SK-N-SH treated with all-trans-retinoic acid at 6 μM for 48 hours (cell line): ENCODE measurements around the gene PUM2.

Experiments
- ATAC-seq: fragments of 200-7000 bp; cut with Tn5 transposase; 3 replicates; pipeline ENCODE4 v1.9.1; 2020; ENCODE audit warnings: mild to moderate bottlenecking, moderate library complexity
- ARNTL ChIP-seq: fragments of 450-650 bp; formaldehyde crosslinking; IDR thresholded peaks from 2 replicates; pipeline ENCODE4 v1.5.0; 2020; ENCODE audit warnings: low read depth, mild to moderate bottlenecking, moderate library complexity, borderline replicate concordance
- BACH2 ChIP-seq: fragments of 250-450 bp; sonication (Bioruptor Pico); IDR thresholded peaks from 2 replicates; pipeline ENCODE4 v1.9.0; 2021; ENCODE audit warnings: mild to moderate bottlenecking, borderline replicate concordance
- CREB5 ChIP-seq: fragments of 250-450 bp; sonication (Bioruptor Pico); IDR thresholded peaks from 2 replicates; pipeline ENCODE4 v1.5.1; 2020; ENCODE audit warnings: low read depth, mild to moderate bottlenecking, moderate library complexity
- CSDC2 ChIP-seq: fragments of 250-450 bp; sonication (Bioruptor Pico); IDR thresholded peaks from 2 replicates; pipeline ENCODE4 v1.5.0; 2020; ENCODE audit warnings: mild to moderate bottlenecking, moderate library complexity
- CSRNP3 ChIP-seq: fragments of 250-450 bp; sonication (Bioruptor Pico); IDR thresholded peaks from 2 replicates; pipeline ENCODE4 v1.5.1; 2021; ENCODE audit warnings: mild to moderate bottlenecking, moderate library complexity
- GLIS3 ChIP-seq: fragments of 250-450 bp; sonication (Bioruptor Pico); IDR thresholded peaks from 2 replicates; pipeline ENCODE4 v1.5.0; 2020; ENCODE audit warnings: mild to moderate bottlenecking, moderate library complexity
- ISL1 ChIP-seq: fragments of 250-450 bp; sonication (Bioruptor Pico); IDR thresholded peaks from 2 replicates; pipeline ENCODE4 v2.1.2; 2022; ENCODE audit warnings: mild to moderate bottlenecking, moderate library complexity
- OSR1 ChIP-seq: fragments of 250-450 bp; sonication (Bioruptor Pico); IDR thresholded peaks from 2 replicates; pipeline ENCODE4 v1.8.0; 2022; ENCODE audit warnings: moderate library complexity, mild to moderate bottlenecking, inconsistent platforms
- PATZ1 ChIP-seq: fragments of 250-450 bp; sonication (Bioruptor Pico); IDR thresholded peaks from 2 replicates; pipeline ENCODE4 v1.8.0; 2020; ENCODE audit warnings: mild to moderate bottlenecking, moderate library complexity, borderline replicate concordance
- PPARA ChIP-seq: fragments of 250-450 bp; sonication (Bioruptor Pico); IDR thresholded peaks from 2 replicates; pipeline ENCODE4 v1.5.0; 2020; ENCODE audit warnings: mild to moderate bottlenecking, borderline replicate concordance
- RARB ChIP-seq: fragments of 250-450 bp; sonication (Bioruptor Pico); IDR thresholded peaks from 2 replicates; pipeline ENCODE4 v1.8.0; 2021; ENCODE audit warnings: mild to moderate bottlenecking, moderate library complexity
- SNAI2 ChIP-seq: fragments of 250-450 bp; sonication (Bioruptor Pico); IDR thresholded peaks from 2 replicates; pipeline ENCODE4 v1.5.0; 2020; ENCODE audit warnings: mild to moderate bottlenecking, moderate library complexity
- ZC3H10 ChIP-seq: fragments of 250-450 bp; sonication (Bioruptor Pico); IDR thresholded peaks from 2 replicates; pipeline ENCODE4 v1.5.1; 2021; ENCODE audit warnings: mild to moderate bottlenecking, moderate library complexity
- ZFP3 ChIP-seq: fragments of 250-450 bp; sonication (Bioruptor Pico); IDR thresholded peaks from 2 replicates; pipeline ENCODE4 v1.5.0; 2020; ENCODE audit warnings: mild to moderate bottlenecking, moderate library complexity
- ZFP30 ChIP-seq: fragments of 450-650 bp; formaldehyde crosslinking; IDR thresholded peaks from 2 replicates; pipeline ENCODE4 v1.5.0; 2022; ENCODE audit warnings: mild to moderate bottlenecking, moderate library complexity
- ZNF565 ChIP-seq: fragments of 450-650 bp; formaldehyde crosslinking; conservative IDR thresholded peaks from 2 replicates; pipeline ENCODE4 v1.5.0; 2020; ENCODE audit warnings: low read depth, mild to moderate bottlenecking, moderate library complexity
- ZNF70 ChIP-seq: fragments of 450-650 bp; formaldehyde crosslinking; IDR thresholded peaks from 2 replicates; pipeline ENCODE4 v1.5.0; 2020; ENCODE audit warnings: mild to moderate bottlenecking, moderate library complexity
- ZNF8 ChIP-seq: fragments of 450-650 bp; formaldehyde crosslinking; IDR thresholded peaks from 2 replicates; pipeline ENCODE4 v1.5.0; 2020; ENCODE audit warnings: mild to moderate bottlenecking, moderate library complexity
- TF ChIP-seq, protein P1 (sequence below): fragments of 250-450 bp; sonication (Bioruptor Pico); IDR thresholded peaks from 2 replicates; pipeline ENCODE4 v1.5.0; 2020; ENCODE audit warnings: mild to moderate bottlenecking, moderate library complexity
- TF ChIP-seq, protein P2 (sequence below): fragments of 250-450 bp; sonication (Bioruptor Pico); IDR thresholded peaks from 2 replicates; pipeline ENCODE4 v1.8.0; 2021; ENCODE audit warnings: low read depth, mild to moderate bottlenecking, moderate library complexity, borderline replicate concordance

The PUM2 gene

GRCh38 chr2:20227894-20228505 lies 122.6 kb downstream of the PUM2 start:
- no peak for ATAC-seq
- TF ChIP-seq ZNF70: no peak
- TF ChIP-seq, protein P1, sequence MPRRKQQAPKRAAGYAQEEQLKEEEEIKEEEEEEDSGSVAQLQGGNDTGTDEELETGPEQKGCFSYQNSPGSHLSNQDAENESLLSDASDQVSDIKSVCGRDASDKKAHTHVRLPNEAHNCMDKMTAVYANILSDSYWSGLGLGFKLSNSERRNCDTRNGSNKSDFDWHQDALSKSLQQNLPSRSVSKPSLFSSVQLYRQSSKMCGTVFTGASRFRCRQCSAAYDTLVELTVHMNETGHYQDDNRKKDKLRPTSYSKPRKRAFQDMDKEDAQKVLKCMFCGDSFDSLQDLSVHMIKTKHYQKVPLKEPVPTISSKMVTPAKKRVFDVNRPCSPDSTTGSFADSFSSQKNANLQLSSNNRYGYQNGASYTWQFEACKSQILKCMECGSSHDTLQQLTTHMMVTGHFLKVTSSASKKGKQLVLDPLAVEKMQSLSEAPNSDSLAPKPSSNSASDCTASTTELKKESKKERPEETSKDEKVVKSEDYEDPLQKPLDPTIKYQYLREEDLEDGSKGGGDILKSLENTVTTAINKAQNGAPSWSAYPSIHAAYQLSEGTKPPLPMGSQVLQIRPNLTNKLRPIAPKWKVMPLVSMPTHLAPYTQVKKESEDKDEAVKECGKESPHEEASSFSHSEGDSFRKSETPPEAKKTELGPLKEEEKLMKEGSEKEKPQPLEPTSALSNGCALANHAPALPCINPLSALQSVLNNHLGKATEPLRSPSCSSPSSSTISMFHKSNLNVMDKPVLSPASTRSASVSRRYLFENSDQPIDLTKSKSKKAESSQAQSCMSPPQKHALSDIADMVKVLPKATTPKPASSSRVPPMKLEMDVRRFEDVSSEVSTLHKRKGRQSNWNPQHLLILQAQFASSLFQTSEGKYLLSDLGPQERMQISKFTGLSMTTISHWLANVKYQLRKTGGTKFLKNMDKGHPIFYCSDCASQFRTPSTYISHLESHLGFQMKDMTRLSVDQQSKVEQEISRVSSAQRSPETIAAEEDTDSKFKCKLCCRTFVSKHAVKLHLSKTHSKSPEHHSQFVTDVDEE (CRISPR knock-in tag): no peak
- TF ChIP-seq OSR1 (CRISPR knock-in tag): no peak
- TF ChIP-seq PATZ1 (CRISPR knock-in tag): no peak
- TF ChIP-seq ISL1 (CRISPR knock-in tag): no peak
- TF ChIP-seq SNAI2: no peak
- TF ChIP-seq RARB (CRISPR knock-in tag): no peak
- no peak for TF ChIP-seq ZNF8 (CRISPR knock-in tag)
- no peak for TF ChIP-seq CSRNP3
- no peak for TF ChIP-seq CSDC2 (CRISPR knock-in tag)
- TF ChIP-seq GLIS3 (CRISPR knock-in tag): no peak
- no peak for TF ChIP-seq PPARA
- no peak for TF ChIP-seq ZNF565 (CRISPR knock-in tag)
- no peak for TF ChIP-seq ZC3H10 (CRISPR knock-in tag)
- TF ChIP-seq ZFP30 (CRISPR knock-in tag): no peak
- no peak for TF ChIP-seq ZFP3 (CRISPR knock-in tag)
- TF ChIP-seq, protein P2, sequence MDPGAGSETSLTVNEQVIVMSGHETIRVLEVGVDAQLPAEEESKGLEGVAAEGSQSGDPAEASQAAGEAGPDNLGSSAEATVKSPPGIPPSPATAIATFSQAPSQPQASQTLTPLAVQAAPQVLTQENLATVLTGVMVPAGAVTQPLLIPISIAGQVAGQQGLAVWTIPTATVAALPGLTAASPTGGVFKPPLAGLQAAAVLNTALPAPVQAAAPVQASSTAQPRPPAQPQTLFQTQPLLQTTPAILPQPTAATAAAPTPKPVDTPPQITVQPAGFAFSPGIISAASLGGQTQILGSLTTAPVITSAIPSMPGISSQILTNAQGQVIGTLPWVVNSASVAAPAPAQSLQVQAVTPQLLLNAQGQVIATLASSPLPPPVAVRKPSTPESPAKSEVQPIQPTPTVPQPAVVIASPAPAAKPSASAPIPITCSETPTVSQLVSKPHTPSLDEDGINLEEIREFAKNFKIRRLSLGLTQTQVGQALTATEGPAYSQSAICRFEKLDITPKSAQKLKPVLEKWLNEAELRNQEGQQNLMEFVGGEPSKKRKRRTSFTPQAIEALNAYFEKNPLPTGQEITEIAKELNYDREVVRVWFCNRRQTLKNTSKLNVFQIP (CRISPR knock-in tag): no peak
- TF ChIP-seq BACH2 (CRISPR knock-in tag): no peak

GRCh38 chr2:20226152-20226545 lies 124.5 kb downstream of the PUM2 start:
- ATAC-seq: no peak

DNA sequence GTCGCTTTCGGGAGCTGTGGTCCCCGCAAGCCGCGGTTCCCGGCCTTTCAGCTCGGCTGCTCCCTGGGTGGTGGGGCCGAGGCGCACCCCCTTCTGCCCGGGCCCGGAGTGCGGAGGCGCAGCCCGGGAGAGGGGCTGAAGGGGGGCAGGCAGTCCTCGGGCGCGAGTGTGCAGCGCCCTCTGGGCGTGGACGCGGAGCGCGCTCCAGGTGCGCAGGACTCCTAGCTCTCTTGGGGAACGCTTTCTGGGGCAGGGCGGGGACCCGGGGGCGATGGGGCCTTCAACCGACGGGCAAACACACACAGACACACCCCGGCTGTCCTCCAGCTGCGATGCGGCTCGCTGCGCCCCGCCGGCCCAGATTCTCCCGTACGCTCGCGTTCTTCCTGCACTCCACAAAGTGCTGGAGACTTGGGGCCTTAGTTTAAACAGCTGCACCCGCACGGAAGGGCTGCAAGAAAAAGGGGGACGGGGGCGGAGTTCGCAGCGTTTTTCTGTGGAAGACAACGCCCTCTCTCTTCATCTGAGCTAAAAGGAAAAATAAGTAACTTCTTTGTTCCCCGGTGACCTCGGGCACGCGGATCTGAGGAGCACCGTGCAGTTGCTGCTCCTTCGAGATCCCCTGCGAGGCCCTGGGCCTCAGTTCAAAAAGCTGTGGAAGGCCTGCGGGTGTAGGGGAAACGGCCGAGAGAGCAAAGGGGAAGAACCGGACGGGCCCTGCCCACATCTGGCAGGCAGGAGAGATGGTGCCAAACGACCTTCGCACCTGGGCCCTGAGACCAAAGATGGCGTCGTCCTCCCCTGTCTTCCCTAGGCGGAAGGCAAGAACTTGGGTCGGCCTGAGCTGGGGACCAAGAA lies 125.1 kb downstream of the PUM2 start:
- ATAC-seq: peak; percentile 71
- TF ChIP-seq CSRNP3: no peak
- TF ChIP-seq ARNTL: peak; percentile 25; the same call in 1 of the 2 replicates
- no peak for TF ChIP-seq ZFP30 (CRISPR knock-in tag)
- TF ChIP-seq GLIS3 (CRISPR knock-in tag): no peak
- TF ChIP-seq ISL1 (CRISPR knock-in tag): no peak
- no peak for TF ChIP-seq ZNF8 (CRISPR knock-in tag)
- TF ChIP-seq ZNF565 (CRISPR knock-in tag): 0 out of 2 replicates have a peak, but pooled peaks have one; percentile 48
- TF ChIP-seq, protein P2 (CRISPR knock-in tag): no peak
- no peak for TF ChIP-seq PPARA
- TF ChIP-seq ZNF70: no peak
- TF ChIP-seq PATZ1 (CRISPR knock-in tag): peak; percentile 68; the same call in 1 of the 2 replicates
- no peak for TF ChIP-seq RARB (CRISPR knock-in tag)
- TF ChIP-seq SNAI2: no peak
- TF ChIP-seq CREB5 (CRISPR knock-in tag): no peak
- TF ChIP-seq CSDC2 (CRISPR knock-in tag): no peak
- no peak for TF ChIP-seq BACH2 (CRISPR knock-in tag)

More at GRCh38 chr2:20226152-20226545, 124.5 kb downstream of the PUM2 start:
- TF ChIP-seq ZC3H10 (CRISPR knock-in tag): no peak
